AML-193 (cell line): Measurements from ENCODE around the gene JAML.

Experiments
- DNase-seq, 2 experiments: peaks; one replicate each; lab custom pipeline; 2025; lab: John Stamatoyannopoulos, UW

Gene JAML

DNA sequence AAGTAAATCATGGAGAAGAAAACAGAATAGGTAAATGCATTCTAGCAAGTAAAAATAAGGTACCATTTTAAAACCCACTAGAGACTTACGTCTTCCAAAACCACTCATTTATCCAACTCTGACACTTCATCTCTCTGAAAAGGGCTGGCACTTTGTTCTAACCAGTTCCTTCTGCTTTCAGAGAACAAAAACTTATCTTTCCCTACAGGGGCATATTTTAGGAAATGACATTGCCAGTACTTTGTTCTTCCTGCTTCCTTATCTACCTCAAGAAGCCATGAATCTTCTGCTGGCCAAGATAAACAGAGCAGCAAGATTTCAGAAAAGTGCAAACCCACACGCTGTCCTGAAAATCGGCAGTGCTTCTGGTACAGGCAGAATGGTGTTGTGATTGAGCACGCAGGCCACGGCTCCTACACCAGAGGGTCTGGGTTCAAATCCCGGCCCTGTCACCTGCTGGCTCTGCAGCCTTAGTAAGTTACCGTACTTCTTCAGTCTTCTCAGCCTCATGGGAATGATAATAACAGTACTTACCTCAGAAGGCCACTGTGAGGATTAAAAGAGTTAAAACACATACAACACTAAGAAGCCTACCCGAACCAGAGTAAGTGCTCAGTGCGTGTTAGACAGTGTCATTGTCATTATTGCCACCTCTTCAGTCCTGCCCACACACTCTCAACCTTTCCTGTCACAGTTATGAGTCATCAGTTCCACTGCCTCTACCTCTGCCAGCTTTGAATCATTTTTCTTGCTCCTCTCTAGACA is 16.4 kb upstream of the JAML start:
- peak; percentile 63 to 66 for DNase-seq

- DNase-seq = no peak
Measured at GRCh38 chr11:118239509-118240205, 14.8 kb upstream of the JAML start.

- peak; percentile 66 to 70 for DNase-seq
Measured at GRCh38 chr11:118238929-118239328, 14.1 kb upstream of the JAML start.

- peak; percentile 56 to 71 for DNase-seq
Measured at GRCh38 chr11:118238421-118238820, 13.6 kb upstream of the JAML start.

- no peak for DNase-seq
Measured at GRCh38 chr11:118236170-118236569, 11.4 kb upstream of the JAML start.

- DNase-seq = no peak
Measured at GRCh38 chr11:118234833-118235232, 10.0 kb upstream of the JAML start.

GRCh38 chr11:118233850-118234249 is 9.0 kb upstream of the JAML start:
- DNase-seq = no peak

- no peak for DNase-seq
Measured at GRCh38 chr11:118233377-118233776, 8.6 kb upstream of the JAML start.

DNA sequence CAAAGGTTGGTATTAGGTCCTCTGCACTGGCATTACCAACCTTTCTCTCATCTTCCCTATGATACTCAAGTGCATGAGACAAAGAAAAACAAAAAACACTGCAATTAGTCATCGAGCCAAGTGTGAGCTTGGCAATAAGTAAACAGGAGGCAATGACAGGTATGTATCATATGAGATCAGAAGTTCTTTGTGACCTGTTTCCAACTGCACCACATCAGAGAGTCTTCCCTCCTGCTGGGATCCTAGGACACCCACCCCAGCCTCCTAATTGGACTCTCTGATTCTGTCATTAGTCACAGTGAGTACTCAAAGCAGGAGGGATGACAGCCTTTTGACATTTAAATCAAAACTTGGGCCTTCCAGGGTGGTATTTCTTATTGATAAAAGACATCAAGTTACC is 7.8 kb upstream of the JAML start:
- no peak for DNase-seq

DNA sequence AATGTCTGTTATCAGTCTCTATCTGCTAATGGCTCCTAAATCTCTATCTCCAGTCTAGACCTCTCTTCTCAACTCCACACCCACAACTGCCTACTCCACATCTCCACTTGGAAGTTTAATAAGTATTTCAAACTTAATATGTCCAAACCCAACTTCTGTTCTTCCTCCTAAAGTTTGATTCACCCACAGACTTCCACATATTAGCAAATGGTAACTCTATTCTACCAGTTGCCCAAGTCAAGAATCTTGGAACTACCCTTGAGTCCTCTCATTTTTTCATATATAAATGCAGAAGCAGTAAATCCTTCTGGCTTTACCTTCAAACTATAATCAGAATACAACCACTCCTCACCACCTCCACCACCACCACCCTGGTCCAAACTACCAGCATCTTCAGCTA is 6.7 kb upstream of the JAML start:
- no peak for DNase-seq

GRCh38 chr11:118230088-118230487 is 5.3 kb upstream of the JAML start:
- no peak for DNase-seq

DNA sequence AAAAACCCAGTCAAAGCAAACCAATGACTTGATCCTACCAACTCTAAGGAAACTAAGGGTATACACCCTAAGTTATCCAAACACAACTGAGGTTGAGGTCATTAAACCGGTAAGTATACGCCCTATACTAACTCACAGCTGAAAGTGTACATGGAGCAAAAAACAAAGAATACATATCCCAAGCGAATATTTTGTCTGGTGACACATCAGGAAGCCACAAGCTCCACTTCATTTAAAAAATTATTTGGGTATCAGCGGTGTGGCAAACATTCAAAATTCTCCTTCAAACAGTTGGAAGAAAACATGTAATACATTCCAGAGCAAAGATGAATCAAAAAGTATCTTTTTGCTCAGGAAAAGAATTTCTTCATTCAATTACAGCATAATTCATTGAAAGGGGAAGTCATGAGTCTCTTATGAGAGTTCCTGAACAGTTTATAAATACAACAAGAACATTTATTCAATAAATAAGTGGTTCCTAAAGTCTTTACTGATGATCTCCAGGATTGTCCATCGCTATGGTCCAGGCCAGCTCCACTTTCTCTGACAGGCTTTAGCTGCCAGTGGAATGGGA is 4.5 kb upstream of the JAML start:
- peak; percentile 35 to 39 for DNase-seq

GRCh38 chr11:118227865-118228785 is 3.3 kb upstream of the JAML start:
- peak; percentile 86 to 89 for DNase-seq

DNA sequence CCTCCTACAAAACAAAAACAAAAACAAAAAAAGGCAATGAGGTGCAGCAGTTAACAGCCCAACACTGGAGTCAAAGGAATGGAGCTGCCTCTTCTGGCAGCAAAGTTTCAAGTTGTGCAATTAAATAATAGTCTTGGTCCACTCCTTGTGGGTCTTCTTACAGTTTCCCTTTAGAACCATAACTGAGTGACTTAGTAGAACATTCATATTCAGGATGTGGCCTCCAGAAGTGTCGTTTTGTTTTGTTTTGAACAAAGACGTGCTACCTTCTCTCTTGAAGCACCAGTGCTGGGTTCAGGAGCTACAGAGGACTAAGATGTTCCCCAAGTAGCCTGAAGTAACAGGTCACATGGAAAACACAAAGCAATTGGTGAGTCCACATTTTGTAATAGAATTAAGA is 2.0 kb upstream of the JAML start:
- no peak for DNase-seq

DNA sequence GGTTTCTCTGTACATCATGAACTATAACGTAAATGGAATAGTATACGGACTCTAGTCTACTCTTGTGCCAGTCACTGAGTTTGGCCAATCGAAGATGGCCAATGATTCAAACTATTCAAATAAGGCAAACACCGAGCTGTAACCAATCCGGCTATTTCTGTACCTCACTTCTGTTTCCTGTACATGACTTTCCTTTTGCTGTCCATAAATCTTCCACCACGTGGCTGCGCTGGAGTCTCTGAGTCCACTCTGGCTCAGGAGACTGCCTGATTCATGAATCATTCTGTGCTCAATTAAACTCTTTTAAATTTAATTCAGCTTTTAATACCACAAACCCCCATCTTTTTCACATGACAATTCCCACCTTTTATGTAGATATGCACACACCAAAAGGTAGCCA is 1.5 kb upstream of the JAML start:
- DNase-seq = no peak

- DNase-seq = no peak
Measured at GRCh38 chr11:118223992-118224391, 819 bp downstream of the JAML start.

- DNase-seq = no peak
Measured at GRCh38 chr11:118223570-118223969, 1.2 kb downstream of the JAML start.

GRCh38 chr11:118222437-118222836 is 2.4 kb downstream of the JAML start:
- no peak for DNase-seq

- DNase-seq = no peak
Measured at GRCh38 chr11:118221419-118221818, 3.4 kb downstream of the JAML start.

GRCh38 chr11:118219732-118220131 is 5.1 kb downstream of the JAML start:
- no peak for DNase-seq

GRCh38 chr11:118219244-118219643 is 5.6 kb downstream of the JAML start:
- no peak for DNase-seq

DNA sequence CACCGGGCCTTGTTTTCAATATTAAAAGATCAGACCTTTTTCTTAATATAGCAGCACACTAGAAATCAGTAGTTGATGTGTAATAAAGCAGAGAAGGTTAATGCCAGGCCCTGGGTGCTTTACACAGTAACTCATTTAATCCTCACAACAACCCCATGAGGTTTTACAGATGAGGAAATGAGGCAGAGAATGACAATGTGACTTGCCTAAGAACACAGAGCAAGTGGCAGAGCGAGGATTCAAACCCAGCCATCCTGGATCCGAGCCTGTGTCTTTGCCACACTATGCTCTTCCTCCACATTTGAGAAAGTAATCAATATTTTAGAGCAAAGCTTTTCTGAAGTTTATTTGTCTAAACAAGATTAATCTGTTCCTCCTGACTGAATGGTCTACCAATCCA is 7.2 kb downstream of the JAML start:
- DNase-seq = no peak
